K562 (cell line): ENCODE results near the gene AGFG1. TPM values are rescaled to one million over a fixed set of nuclear protein-coding genes. Genes with fewer than 3 reads are reported as not detected.
A peak's percentile ranks its signal among the peaks of the same experiment; 100 is the strongest.

ENCODE experiments used
- ATAC-seq: fragments of 200-7000 bp; cut with Tn5 transposase; 3 replicates; pipeline ENCODE4 v1.9.1; 2020; ENCODE audit warnings: moderate library complexity
- BruUV-seq: library from RNA; stranded (reverse); fragments of 400-500 nt; replicated peaks from 2 replicates; lab custom pipeline; 2021; lab: Mats Ljungman, UMichigan
- CTCF ChIA-PET: fragments of 300-600 bp; formaldehyde crosslinking; extraction: SDS; loops from one replicate; lab custom pipeline; 2021; ENCODE audit warnings: low intra/inter-chr PET ratio; lab: Yijun Ruan, JAX
- POLR2A ChIA-PET: fragments of 300-600, 350-650 bp; sonication (Branson Sonifier 250); formaldehyde crosslinking; extraction: SDS; loops from one replicate; lab custom pipeline; 2021; ENCODE audit warnings: antibody characterized with exemption, inconsistent platforms; lab: Yijun Ruan, JAX
- DNase-seq, 4 experiments: peaks; one replicate each; pipeline versions ENCODE4 v3.0.0 to v3.0.0-alpha.2; 2011 to 2018; ENCODE audit warnings: low spot score in 3 of 4, mixed read lengths in 3 of 4; ENCODE audit errors: extremely low read depth in 1 of 4
- FAIRE-seq: peaks from 2 replicates; lab custom pipeline; 2011; peaks lifted over from hg19 to GRCh38; lab: Jason Lieb, UNC
- H2AFZ ChIP-seq: 2 replicates; pipeline ENCODE4 v1.6.0; 2011; ENCODE audit warnings: low read depth, low read length, control low read depth, inconsistent platforms
- H3K27ac ChIP-seq: fragments of 200-600 bp; 3 replicates; pipeline ENCODE4 v1.8.0; 2011; ENCODE audit warnings: low read depth, mild to moderate bottlenecking, control low read depth, inconsistent platforms, low read length, moderate library complexity, mixed read lengths; ENCODE audit errors: extremely low read depth
- H3K27me3 ChIP-seq, 2 experiments: fragments of 300-600 bp in 1 of 2; 2 replicates in 1 of 2; 3 replicates in 1 of 2; pipeline versions ENCODE4 v1.6.0 to v1.8.0; 2011; ENCODE audit warnings: inconsistent platforms in 2 of 2, low read length in 2 of 2, mild to moderate bottlenecking in 1 of 2, mixed read lengths in 1 of 2, moderate library complexity in 1 of 2; ENCODE audit not compliant: control insufficient read depth in 2 of 2, insufficient read depth in 2 of 2
- H3K36me3 ChIP-seq: fragments of 300-600 bp; 3 replicates; pipeline ENCODE4 v1.8.0; 2011; ENCODE audit warnings: mild to moderate bottlenecking, low read length, inconsistent platforms; ENCODE audit not compliant: control insufficient read depth, insufficient read depth
- H3K4me1 ChIP-seq, 2 experiments: fragments of 200-600 bp in 1 of 2; replicated peaks in 1 of 2; 2 replicates in 1 of 2; 3 replicates in 1 of 2; pipeline versions ENCODE4 v1.5.1 to v1.8.0; 2011; ENCODE audit warnings: inconsistent platforms in 2 of 2, low read length in 2 of 2, mild to moderate bottlenecking in 1 of 2, mixed read lengths in 1 of 2, moderate library complexity in 1 of 2; ENCODE audit not compliant: control insufficient read depth in 2 of 2, insufficient read depth in 2 of 2
- H3K4me2 ChIP-seq: 2 replicates; pipeline ENCODE4 v1.6.1; 2011; ENCODE audit warnings: low read length, control low read depth, inconsistent platforms, mixed read lengths; ENCODE audit not compliant: insufficient read depth
- H3K4me3 ChIP-seq: fragments of 200-600 bp; sonication (generic), shearing (Covaris generic); 2 replicates; pipeline ENCODE4 v1.5.1; 2016; ENCODE audit warnings: control low read depth, inconsistent platforms
- H3K79me2 ChIP-seq: fragments of 200-600 bp; 3 replicates; pipeline ENCODE4 v1.8.0; 2011; ENCODE audit warnings: low read length, inconsistent platforms; ENCODE audit not compliant: control insufficient read depth, insufficient read depth
- H3K9ac ChIP-seq, 2 experiments: 2 replicates each; pipeline versions ENCODE4 v1.6.0 to v1.6.1; 2011; ENCODE audit warnings: low read depth in 2 of 2, low read length in 2 of 2, control low read depth in 1 of 2, inconsistent platforms in 1 of 2, mild to moderate bottlenecking in 1 of 2, mixed read lengths in 1 of 2; ENCODE audit not compliant: insufficient read depth in 1 of 2
- H3K9me1 ChIP-seq: one replicate; pipeline ENCODE4 v1.6.0; 2011; ENCODE audit warnings: inconsistent platforms, mild to moderate bottlenecking, low read length, moderate library complexity; ENCODE audit not compliant: control insufficient read depth, insufficient read depth
- H3K9me3 ChIP-seq: replicated peaks from 2 replicates; pipeline ENCODE4 v1.5.1; 2011; ENCODE audit warnings: low read depth, low read length, inconsistent platforms; ENCODE audit not compliant: control insufficient read depth, insufficient read depth
- H4K20me1 ChIP-seq: replicated peaks from 2 replicates; pipeline ENCODE4 v1.6.1; 2011; ENCODE audit warnings: low read length, inconsistent platforms, mixed read lengths; ENCODE audit not compliant: control insufficient read depth, insufficient read depth
- CBX2 ChIP-seq: fragments of 200-600 bp; sonication (generic); IDR thresholded peaks from one replicate; pipeline ENCODE4 v1.6.1; 2012; ENCODE audit warnings: mild to moderate bottlenecking, low read length, inconsistent platforms; ENCODE audit not compliant: insufficient read depth, poor library complexity, severe bottlenecking
- EHMT2 ChIP-seq: fragments of 450-650 bp; IDR thresholded peaks from 2 replicates; pipeline ENCODE4 v1.6.1; 2018; ENCODE audit warnings: antibody characterized with exemption
- EP400 ChIP-seq: fragments of 450-650 bp; IDR thresholded peaks from 2 replicates; pipeline ENCODE4 v1.6.1; 2017; ENCODE audit warnings: antibody characterized with exemption, mild to moderate bottlenecking, moderate library complexity
- GTF2E2 ChIP-seq: fragments of 200-800 bp; sonication (Bioruptor generic); IDR thresholded peaks from 2 replicates; pipeline ENCODE4 v1.6.1; 2016; ENCODE audit warnings: missing genetic modification characterization, missing compliant biosample characterization
- HDAC8 ChIP-seq: fragments of 450-650 bp; IDR thresholded peaks from 2 replicates; pipeline ENCODE4 v1.6.1; 2016; ENCODE audit warnings: mild to moderate bottlenecking, missing genetic modification characterization, moderate library complexity, missing compliant biosample characterization
- HMGN3 ChIP-seq: IDR thresholded peaks from 2 replicates; pipeline ENCODE4 v1.6.1; 2011; ENCODE audit warnings: borderline replicate concordance, low read depth, mild to moderate bottlenecking, mixed read lengths, low read length; ENCODE audit not compliant: insufficient read length; ENCODE audit errors: extremely low read depth
- HNRNPUL1 ChIP-seq: fragments of 200-400 bp; formaldehyde crosslinking; IDR thresholded peaks from 2 replicates; pipeline ENCODE4 v1.6.1; 2017; ENCODE audit warnings: low read length
- NR2C2 ChIP-seq, 2 experiments: fragments of 200-800 bp in 1 of 2; sonication (Bioruptor generic) in 1 of 2; sonication (generic) in 1 of 2; formaldehyde crosslinking in 1 of 2; IDR thresholded peaks; 2 replicates each; pipeline versions ENCODE4 v1.6.1 to v1.8.0; 2016 to 2022; ENCODE audit warnings: mild to moderate bottlenecking in 1 of 2, missing compliant biosample characterization in 1 of 2, missing genetic modification characterization in 1 of 2, missing genetic modification reagents in 1 of 2
- SAFB ChIP-seq: fragments of 200-400 bp; formaldehyde crosslinking; IDR thresholded peaks from 2 replicates; pipeline ENCODE4 v1.6.1; 2017; ENCODE audit warnings: low read depth, low read length, borderline replicate concordance
- TARDBP ChIP-seq: fragments of 450-650 bp; IDR thresholded peaks from 2 replicates; pipeline ENCODE4 v1.6.1; 2016
- TRIM28 ChIP-seq: fragments of 450-650 bp; IDR thresholded peaks from 2 replicates; pipeline ENCODE4 v1.6.1; 2017
- ZNF3 ChIP-seq: fragments of 250-450 bp; sonication (Bioruptor Pico); IDR thresholded peaks from 2 replicates; pipeline ENCODE4 v1.5.0; 2021; ENCODE audit warnings: mild to moderate bottlenecking, moderate library complexity
- WGBS: fragments of 100-300 bp; shearing (Covaris generic); methylation state at CpG from one replicate; pipeline ENCODE4 v1.1.6; 2016; ENCODE audit warnings: low coverage, mixed read lengths; ENCODE audit not compliant: insufficient coverage; ENCODE audit errors: missing lambda C conversion rate; 5-methylcytosine and 5-hydroxymethylcytosine counted together
- in situ Hi-C: fragments of 300-500 bp; cut with MboI; formaldehyde crosslinking; loops from 4 replicates; pipeline ENCODE4 v1.15.0; 2018; ENCODE audit warnings: inconsistent platforms, mixed read lengths
- intact Hi-C: fragments of 100-400 bp; cut with micrococcal nuclease; formaldehyde crosslinking; loops from 2 replicates; pipeline ENCODE4 v1.14.2; 2022
- polyA plus RNA-seq, 8 experiments: library from polyadenylated mRNA; depleted of rRNA in 4 of 8; stranded (reverse) in 5 of 8; unstranded in 3 of 8; fragments of >200 nt; fragmentation: Nextera tagmentation in 2 of 8; fragmentation: Illumina TruSeq in 1 of 8; extraction: Ambion mirVana in 2 of 8; extraction: Trizol in 1 of 8; gene quantifications; 2 replicates each; pipeline versions ENCODE4 v1.2.1 to v1.2.3, GENCODE V29; 2011 to 2014; ENCODE audit warnings: inconsistent platforms in 1 of 8, missing spikeins in 1 of 8
- total RNA-seq, 7 experiments: library from RNA; depleted of rRNA in 6 of 7; stranded (reverse); fragments of >200 nt in 6 of 7; fragmentation: Illumina TruSeq in 2 of 7; extraction: Trizol in 2 of 7; gene quantifications; 2 replicates each; pipeline versions ENCODE4 v1.2.1 to v1.2.3, GENCODE V29; 2011 to 2021; ENCODE audit warnings: low replicate concordance in 1 of 7
- TF ChIP-seq, protein P1 (sequence below), 2 experiments: IDR thresholded peaks; 2 replicates each; pipeline ENCODE4 v1.6.1; 2012; ENCODE audit warnings: improper control_type of control experiment in 2 of 2, low read depth in 2 of 2, low read length in 2 of 2, borderline replicate concordance in 1 of 2
- TF ChIP-seq, protein P2 (sequence below): fragments of 250-450 bp; sonication (Bioruptor Pico); IDR thresholded peaks from 2 replicates; pipeline ENCODE4 v1.9.0; 2021; ENCODE audit warnings: mild to moderate bottlenecking

The AGFG1 gene
- total and polyA plus RNA-seq, 9 of the 15 experiments (the other 6 are each of a cell fraction or from before 2014, with no cell fraction given), result 11.2 to 97.5 (median 36.0) TPM

DNA sequence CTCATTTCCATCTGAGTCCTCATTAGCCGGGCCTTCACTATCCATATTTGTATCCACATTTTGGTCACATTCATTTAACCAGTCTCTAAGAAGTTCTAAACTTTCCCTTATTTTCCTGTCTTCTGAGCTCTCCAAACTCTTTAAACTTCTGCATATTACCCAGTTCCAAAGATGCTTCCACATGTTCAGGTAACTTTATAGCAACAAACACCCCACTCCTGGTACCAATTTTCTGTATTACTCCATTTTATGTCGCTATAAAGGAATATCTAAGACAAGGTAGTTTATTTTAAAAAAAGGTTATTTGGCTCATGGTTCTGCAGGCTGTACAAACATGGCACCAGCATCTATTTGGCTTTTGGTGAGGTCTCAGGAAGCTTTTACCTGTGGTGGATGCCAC is 38.8 kb upstream of the AGFG1 start:
- Histone ChIP-seq H3K9me3 (peaks cover 1% of the 10 kb centered on the region; the same call in 1 of the 2 replicates), H4K20me1 (no peaks in the 10 kb centered on the region), H3K9me1 (no peaks in the 10 kb centered on the region), H3K79me2 (no peaks in the 10 kb centered on the region), H3K9ac (no peak overlapping the region), H3K27me3 (no peaks in the 10 kb centered on the region), H3K27ac (no peak overlapping the region), H3K4me3 (no peak overlapping the region), H3K4me2 (no peak overlapping the region), H3K4me1 (no peaks in the 10 kb centered on the region), H2AFZ (no peak overlapping the region), H3K36me3 (no peaks in the 10 kb centered on the region)
- ATAC-seq, result no peak
- WGBS, result 29% methylated on average over 2 of the region's 2 CpGs
- CTCF ChIA-PET, result no interaction called here
- intact Hi-C loops (no loop called here), in situ Hi-C loops (no loop called here)
- POLR2A ChIA-PET, result interaction anchor here (1.3 kb wide), 1 partner anchor 17 kb away, joined by 5 read pairs; no protein-coding TSS in a partner anchor
- FAIRE-seq, result no peak
- no TSS peak for BruUV-seq
- DNase-seq, result no peak
- TF ChIP-seq EHMT2, result no peak
- TF ChIP-seq, protein P1, sequence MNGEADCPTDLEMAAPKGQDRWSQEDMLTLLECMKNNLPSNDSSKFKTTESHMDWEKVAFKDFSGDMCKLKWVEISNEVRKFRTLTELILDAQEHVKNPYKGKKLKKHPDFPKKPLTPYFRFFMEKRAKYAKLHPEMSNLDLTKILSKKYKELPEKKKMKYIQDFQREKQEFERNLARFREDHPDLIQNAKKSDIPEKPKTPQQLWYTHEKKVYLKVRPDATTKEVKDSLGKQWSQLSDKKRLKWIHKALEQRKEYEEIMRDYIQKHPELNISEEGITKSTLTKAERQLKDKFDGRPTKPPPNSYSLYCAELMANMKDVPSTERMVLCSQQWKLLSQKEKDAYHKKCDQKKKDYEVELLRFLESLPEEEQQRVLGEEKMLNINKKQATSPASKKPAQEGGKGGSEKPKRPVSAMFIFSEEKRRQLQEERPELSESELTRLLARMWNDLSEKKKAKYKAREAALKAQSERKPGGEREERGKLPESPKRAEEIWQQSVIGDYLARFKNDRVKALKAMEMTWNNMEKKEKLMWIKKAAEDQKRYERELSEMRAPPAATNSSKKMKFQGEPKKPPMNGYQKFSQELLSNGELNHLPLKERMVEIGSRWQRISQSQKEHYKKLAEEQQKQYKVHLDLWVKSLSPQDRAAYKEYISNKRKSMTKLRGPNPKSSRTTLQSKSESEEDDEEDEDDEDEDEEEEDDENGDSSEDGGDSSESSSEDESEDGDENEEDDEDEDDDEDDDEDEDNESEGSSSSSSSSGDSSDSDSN (IDR thresholded peaks at IDR 0.05; ENCODE audit: borderline replicate concordance in 1 of 2, low read depth in 2 of 2, low read length in 2 of 2), result no peak
- no peak for TF ChIP-seq ZNF3 (CRISPR knock-in tag)
- TF ChIP-seq HDAC8 (tag), result no peak
- TF ChIP-seq EP400, result no peak
- no peak for TF ChIP-seq SAFB
- TF ChIP-seq GTF2E2 (tag), result no peak
- no peak for TF ChIP-seq NR2C2 (CRISPR knock-in tag; IDR thresholded peaks at IDR 0.05)
- TF ChIP-seq NR2C2 (tag; IDR thresholded peaks at IDR 0.05), result no peak
- TF ChIP-seq HNRNPUL1, result no peak
- TF ChIP-seq HMGN3, result no peak
- no peak for TF ChIP-seq TARDBP
- TF ChIP-seq, protein P2, sequence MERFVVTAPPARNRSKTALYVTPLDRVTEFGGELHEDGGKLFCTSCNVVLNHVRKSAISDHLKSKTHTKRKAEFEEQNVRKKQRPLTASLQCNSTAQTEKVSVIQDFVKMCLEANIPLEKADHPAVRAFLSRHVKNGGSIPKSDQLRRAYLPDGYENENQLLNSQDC, result no peak
- TF ChIP-seq TRIM28, result peak; percentile 79
- no peak for TF ChIP-seq CBX2
